Measurements from ENCODE around the gene FOXP1.

The FOXP1 gene

DNA sequence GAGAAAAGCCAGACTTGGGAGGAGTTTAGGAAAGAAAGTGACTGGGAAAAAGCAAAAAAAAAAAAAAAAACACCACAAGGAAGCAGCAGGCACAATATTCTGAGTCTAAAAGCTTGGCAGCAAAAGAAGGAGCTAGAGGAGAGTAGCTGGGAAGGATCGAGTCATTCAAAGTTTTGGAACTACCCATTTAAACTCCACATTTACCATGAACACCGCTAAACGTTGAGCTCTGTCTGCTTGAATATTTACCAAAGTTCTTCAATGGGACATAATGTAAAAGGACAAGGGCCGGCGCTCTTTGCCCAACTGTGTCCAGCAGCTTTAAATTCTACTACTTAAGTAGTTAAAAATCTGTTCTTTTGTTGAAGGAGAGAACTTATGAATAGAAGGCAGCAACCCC is 481.9 kb downstream of the FOXP1 start:
- H4K8ac ChIP-seq (ENCODE audit: low read depth, low read length): no peak overlapping the region
- peak in 1 of 2 donors; percentile 18 for DNase-seq
- no peak overlapping the region for H2BK12ac ChIP-seq (ENCODE audit: low read length)
- no peaks in the 10 kb centered on the region for H3K79me2 ChIP-seq (ENCODE audit: control insufficient read depth, insufficient read depth, low read length, poor library complexity)
- no peak overlapping the region for H4K91ac ChIP-seq (ENCODE audit: low read depth, low read length)
- no peak overlapping the region for H3K4me3 ChIP-seq (ENCODE audit: low read depth, low read length)
- no peak overlapping the region for H2BK120ac ChIP-seq (ENCODE audit: insufficient read depth, low read length, poor library complexity)
- no peaks in the 10 kb centered on the region for H3K36me3 ChIP-seq (ENCODE audit: control insufficient read depth in 1 of 2, insufficient read depth in 2 of 2, low read length in 2 of 2)
- no peaks in the 10 kb centered on the region for H3K9me3 ChIP-seq (ENCODE audit: insufficient read depth, low read depth, low read length)
- H3K18ac ChIP-seq (ENCODE audit: low read length): no peak overlapping the region
- no peak overlapping the region for H3K4ac ChIP-seq (ENCODE audit: low read depth, low read length)
- H2AK5ac ChIP-seq (ENCODE audit: low read length): no peak overlapping the region
- H2AFZ ChIP-seq (ENCODE audit: insufficient read depth, low read length, poor library complexity): no peak overlapping the region
- H3K4me2 ChIP-seq (ENCODE audit: low read length): no peak overlapping the region
- no peak overlapping the region for H3K23ac ChIP-seq (ENCODE audit: low read length)
- peaks cover 2% of the 10 kb centered on the region for H3K79me1 ChIP-seq (ENCODE audit: low read length)
- WGBS (ENCODE audit: extremely low coverage, insufficient coverage, insufficient read length): no CpG with 5 or more reads among the region's 5 CpGs
- H4K12ac ChIP-seq (ENCODE audit: low read depth, low read length): no peak overlapping the region
- H3K14ac ChIP-seq (ENCODE audit: low read length): no peak overlapping the region
- no peak overlapping the region for H3K27ac ChIP-seq (ENCODE audit: low read depth, low read length)
- H3K4me1 ChIP-seq (ENCODE audit: control insufficient read depth in 1 of 2, insufficient read depth in 2 of 2, low read length in 2 of 2): peaks cover 4 to 6% of the 10 kb centered on the region in 2 experiments
- no peak overlapping the region for H2BK5ac ChIP-seq (ENCODE audit: low read depth, low read length, poor library complexity)
- H3K9ac ChIP-seq (ENCODE audit: low read length): no peak overlapping the region
- H3K27me3 ChIP-seq (ENCODE audit: insufficient read depth, low read length): no peaks in the 10 kb centered on the region

DNA sequence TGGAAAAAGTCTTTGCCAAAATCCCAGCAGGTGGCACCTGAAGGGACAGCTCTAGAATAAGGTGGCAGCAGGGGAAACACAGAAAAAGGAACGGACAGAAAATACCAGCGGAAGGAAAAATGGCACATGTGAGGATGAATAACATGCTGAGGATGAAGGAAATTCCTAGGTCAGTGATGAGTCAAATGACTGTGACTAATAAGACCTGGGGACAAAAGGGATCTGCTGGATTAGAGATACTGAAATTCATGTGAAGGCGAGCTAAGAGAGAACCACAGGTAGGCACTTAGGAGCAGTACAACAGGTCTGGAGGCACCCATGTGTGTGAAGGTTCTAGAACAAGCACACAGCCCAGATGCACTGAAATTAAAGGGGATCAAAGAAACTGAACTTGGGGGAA is 482.5 kb downstream of the FOXP1 start:
- DNase-seq: peak; percentile 58 to 90
- H2BK5ac ChIP-seq (ENCODE audit: low read depth, low read length, poor library complexity): no peak overlapping the region
- no peaks in the 10 kb centered on the region for H3K79me2 ChIP-seq (ENCODE audit: control insufficient read depth, insufficient read depth, low read length, poor library complexity)
- H4K91ac ChIP-seq (ENCODE audit: low read depth, low read length): no peak overlapping the region
- no peak overlapping the region for H2BK120ac ChIP-seq (ENCODE audit: insufficient read depth, low read length, poor library complexity)
- H3K27ac ChIP-seq (ENCODE audit: low read depth, low read length): no peak overlapping the region
- no peak overlapping the region for H3K4ac ChIP-seq (ENCODE audit: low read depth, low read length)
- peak overlapping the region; percentile 10 for H4K8ac ChIP-seq (ENCODE audit: low read depth, low read length)
- no peak overlapping the region for H3K9ac ChIP-seq (ENCODE audit: low read length)
- no peak overlapping the region for H2AFZ ChIP-seq (ENCODE audit: insufficient read depth, low read length, poor library complexity)
- H3K4me1 ChIP-seq (ENCODE audit: control insufficient read depth in 1 of 2, insufficient read depth in 2 of 2, low read length in 2 of 2): peaks cover 4 to 6% of the 10 kb centered on the region in 2 experiments
- no peaks in the 10 kb centered on the region for H3K36me3 ChIP-seq (ENCODE audit: control insufficient read depth in 1 of 2, insufficient read depth in 2 of 2, low read length in 2 of 2)
- no peaks in the 10 kb centered on the region for H3K9me3 ChIP-seq (ENCODE audit: insufficient read depth, low read depth, low read length)
- no peaks in the 10 kb centered on the region for H3K27me3 ChIP-seq (ENCODE audit: insufficient read depth, low read length)
- H2BK12ac ChIP-seq (ENCODE audit: low read length): no peak overlapping the region
- H3K14ac ChIP-seq (ENCODE audit: low read length): no peak overlapping the region
- H3K23ac ChIP-seq (ENCODE audit: low read length): no peak overlapping the region
- no peak overlapping the region for H2AK5ac ChIP-seq (ENCODE audit: low read length)
- peaks cover 2% of the 10 kb centered on the region for H3K79me1 ChIP-seq (ENCODE audit: low read length)
- no peak overlapping the region for H3K4me2 ChIP-seq (ENCODE audit: low read length)
- H4K12ac ChIP-seq (ENCODE audit: low read depth, low read length): no peak overlapping the region
- no peak overlapping the region for H3K18ac ChIP-seq (ENCODE audit: low read length)
- no CpG with 5 or more reads among the region's 3 CpGs for WGBS (ENCODE audit: extremely low coverage, insufficient coverage, insufficient read length)
- no peak overlapping the region for H3K4me3 ChIP-seq (ENCODE audit: low read depth, low read length)

DNA sequence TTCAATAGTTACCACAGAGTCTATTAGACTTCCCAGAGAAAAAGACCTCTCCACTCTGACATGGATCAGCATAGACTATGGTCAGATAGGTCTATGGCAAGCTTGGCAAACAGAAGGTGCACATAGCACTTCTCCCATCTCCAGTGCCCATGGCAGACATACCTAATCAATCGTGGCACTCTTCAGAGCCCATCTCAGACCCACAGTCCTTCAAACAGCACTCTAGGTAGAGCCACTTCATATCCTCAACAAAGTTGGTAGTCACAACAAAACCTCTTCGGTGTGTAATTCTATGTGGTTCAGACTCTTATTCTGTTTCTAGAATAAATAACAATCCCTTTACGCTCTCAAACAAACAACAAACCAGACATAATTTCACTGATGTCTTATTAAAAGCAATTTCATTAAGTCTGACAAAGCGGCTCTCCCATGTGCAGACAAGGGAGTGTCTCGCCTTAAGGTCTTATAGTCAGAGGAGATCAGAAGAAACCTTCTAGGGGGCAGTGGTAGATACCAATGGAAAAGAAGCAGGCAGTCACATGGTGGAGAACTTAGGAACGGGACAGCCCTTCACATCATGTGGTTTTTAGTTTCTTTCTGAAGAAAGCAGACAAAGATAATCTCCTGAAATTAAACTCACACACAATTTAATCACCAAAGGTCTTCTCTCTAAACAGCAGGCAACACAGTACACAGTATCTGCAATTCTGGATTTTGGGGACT is 483.4 kb downstream of the FOXP1 start:
- peak overlapping the region; percentile 38 for H3K23ac ChIP-seq (ENCODE audit: low read length)
- no peak overlapping the region for H3K14ac ChIP-seq (ENCODE audit: low read length)
- no peak overlapping the region for H3K4me3 ChIP-seq (ENCODE audit: low read depth, low read length)
- H3K79me1 ChIP-seq (ENCODE audit: low read length): peaks cover 2% of the 10 kb centered on the region
- peak overlapping the region; percentile 65 for H3K18ac ChIP-seq (ENCODE audit: low read length)
- H4K12ac ChIP-seq (ENCODE audit: low read depth, low read length): no peak overlapping the region
- no peak overlapping the region for H3K9ac ChIP-seq (ENCODE audit: low read length)
- H4K91ac ChIP-seq (ENCODE audit: low read depth, low read length): peak overlapping the region; percentile 6
- H3K4me2 ChIP-seq (ENCODE audit: low read length): no peak overlapping the region
- H2AFZ ChIP-seq (ENCODE audit: insufficient read depth, low read length, poor library complexity): no peak overlapping the region
- no peak overlapping the region for H4K8ac ChIP-seq (ENCODE audit: low read depth, low read length)
- peak overlapping the region; percentile 88 for H2AK5ac ChIP-seq (ENCODE audit: low read length)
- peaks cover 4 to 6% of the 10 kb centered on the region in 2 experiments for H3K4me1 ChIP-seq (ENCODE audit: control insufficient read depth in 1 of 2, insufficient read depth in 2 of 2, low read length in 2 of 2)
- H2BK12ac ChIP-seq (ENCODE audit: low read length): no peak overlapping the region
- H3K9me3 ChIP-seq (ENCODE audit: insufficient read depth, low read depth, low read length): no peaks in the 10 kb centered on the region
- no CpG with 5 or more reads among the region's 6 CpGs for WGBS (ENCODE audit: extremely low coverage, insufficient coverage, insufficient read length)
- no peak for DNase-seq
- no peaks in the 10 kb centered on the region for H3K27me3 ChIP-seq (ENCODE audit: insufficient read depth, low read length)
- H2BK5ac ChIP-seq (ENCODE audit: low read depth, low read length, poor library complexity): no peak overlapping the region
- no peaks in the 10 kb centered on the region for H3K79me2 ChIP-seq (ENCODE audit: control insufficient read depth, insufficient read depth, low read length, poor library complexity)
- no peak overlapping the region for H3K4ac ChIP-seq (ENCODE audit: low read depth, low read length)
- H3K27ac ChIP-seq (ENCODE audit: low read depth, low read length): no peak overlapping the region
- H3K36me3 ChIP-seq (ENCODE audit: control insufficient read depth in 1 of 2, insufficient read depth in 2 of 2, low read length in 2 of 2): no peaks in the 10 kb centered on the region
- H2BK120ac ChIP-seq (ENCODE audit: insufficient read depth, low read length, poor library complexity): peak overlapping the region; percentile 46

DNA sequence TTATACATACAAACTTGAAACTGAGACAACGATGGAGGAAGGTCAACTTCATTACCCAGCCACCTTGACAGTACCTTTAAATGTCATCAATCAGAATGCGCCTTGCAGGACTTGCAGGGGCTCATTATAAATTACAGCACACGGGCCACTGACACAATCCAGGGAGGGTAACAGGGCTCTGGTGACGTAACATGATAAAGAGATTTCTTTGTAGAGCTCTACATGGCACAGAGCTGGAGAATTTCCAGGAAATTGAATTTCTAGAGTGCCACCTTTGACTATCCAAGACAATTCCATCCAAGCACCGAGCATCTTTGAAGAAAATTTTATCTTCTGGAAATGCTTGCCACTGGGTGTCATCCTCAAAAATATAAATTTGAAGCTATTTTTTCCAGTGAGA is 486.0 kb downstream of the FOXP1 start:
- no peak overlapping the region for H2AFZ ChIP-seq (ENCODE audit: insufficient read depth, low read length, poor library complexity)
- H2AK5ac ChIP-seq (ENCODE audit: low read length): no peak overlapping the region
- no peak for DNase-seq
- H4K12ac ChIP-seq (ENCODE audit: low read depth, low read length): no peak overlapping the region
- H3K4me3 ChIP-seq (ENCODE audit: low read depth, low read length): no peak overlapping the region
- H2BK5ac ChIP-seq (ENCODE audit: low read depth, low read length, poor library complexity): no peak overlapping the region
- H3K27ac ChIP-seq (ENCODE audit: low read depth, low read length): no peak overlapping the region
- H3K4ac ChIP-seq (ENCODE audit: low read depth, low read length): no peak overlapping the region
- no peaks in the 10 kb centered on the region for H3K9me3 ChIP-seq (ENCODE audit: insufficient read depth, low read depth, low read length)
- H3K9ac ChIP-seq (ENCODE audit: low read length): no peak overlapping the region
- H3K79me1 ChIP-seq (ENCODE audit: low read length): peaks cover 2% of the 10 kb centered on the region
- no peak overlapping the region for H3K4me2 ChIP-seq (ENCODE audit: low read length)
- H3K27me3 ChIP-seq (ENCODE audit: insufficient read depth, low read length): no peaks in the 10 kb centered on the region
- no CpG with 5 or more reads among the region's 5 CpGs for WGBS (ENCODE audit: extremely low coverage, insufficient coverage, insufficient read length)
- H3K79me2 ChIP-seq (ENCODE audit: control insufficient read depth, insufficient read depth, low read length, poor library complexity): no peaks in the 10 kb centered on the region
- H2BK12ac ChIP-seq (ENCODE audit: low read length): no peak overlapping the region
- no peaks in the 10 kb centered on the region for H3K36me3 ChIP-seq (ENCODE audit: control insufficient read depth in 1 of 2, insufficient read depth in 2 of 2, low read length in 2 of 2)
- peaks cover 4 to 6% of the 10 kb centered on the region in 2 experiments for H3K4me1 ChIP-seq (ENCODE audit: control insufficient read depth in 1 of 2, insufficient read depth in 2 of 2, low read length in 2 of 2)
- no peak overlapping the region for H2BK120ac ChIP-seq (ENCODE audit: insufficient read depth, low read length, poor library complexity)
- no peak overlapping the region for H3K14ac ChIP-seq (ENCODE audit: low read length)
- H3K23ac ChIP-seq (ENCODE audit: low read length): no peak overlapping the region
- H4K91ac ChIP-seq (ENCODE audit: low read depth, low read length): no peak overlapping the region
- no peak overlapping the region for H3K18ac ChIP-seq (ENCODE audit: low read length)
- H4K8ac ChIP-seq (ENCODE audit: low read depth, low read length): no peak overlapping the region

Measured in trophoblast cell (in vitro differentiated cells and primary cell).